Trophoblast cell (in vitro differentiated cells and primary cell): Measurements from ENCODE around the gene MSH3.

Experiments
- DNase-seq, 2 donors: peaks; one replicate each; pipeline ENCODE4 v3.0.0-alpha.2; 2016
- H2AFZ ChIP-seq: 2 replicates; pipeline ENCODE4 v1.6.1; 2013; ENCODE audit warnings: low read length, moderate library complexity, mild to moderate bottlenecking; ENCODE audit not compliant: insufficient read depth, poor library complexity
- H2AK5ac ChIP-seq: 2 replicates; pipeline ENCODE4 v1.6.1; 2013; ENCODE audit warnings: mild to moderate bottlenecking, low read length
- H2BK120ac ChIP-seq: 2 replicates; pipeline ENCODE4 v1.6.1; 2013; ENCODE audit warnings: low read length, mild to moderate bottlenecking, moderate library complexity; ENCODE audit not compliant: insufficient read depth, poor library complexity
- H2BK12ac ChIP-seq: 2 replicates; pipeline ENCODE4 v1.6.1; 2013; ENCODE audit warnings: mild to moderate bottlenecking, low read length, moderate library complexity
- H2BK5ac ChIP-seq: 2 replicates; pipeline ENCODE4 v1.6.1; 2013; ENCODE audit warnings: low read length, low read depth, moderate library complexity, mild to moderate bottlenecking; ENCODE audit not compliant: poor library complexity
- H3K14ac ChIP-seq: 2 replicates; pipeline ENCODE4 v1.6.1; 2013; ENCODE audit warnings: mild to moderate bottlenecking, low read length
- H3K18ac ChIP-seq: 2 replicates; pipeline ENCODE4 v1.6.1; 2013; ENCODE audit warnings: mild to moderate bottlenecking, low read length
- H3K23ac ChIP-seq: 2 replicates; pipeline ENCODE4 v1.6.1; 2013; ENCODE audit warnings: low read length
- H3K27ac ChIP-seq: 2 replicates; pipeline ENCODE4 v1.5.1; 2013; ENCODE audit warnings: low read depth, mild to moderate bottlenecking, inconsistent platforms, low read length, moderate library complexity
- H3K27me3 ChIP-seq: 2 replicates; pipeline ENCODE4 v1.6.1; 2013; ENCODE audit warnings: inconsistent platforms, mild to moderate bottlenecking, low read length, moderate library complexity; ENCODE audit not compliant: insufficient read depth
- H3K36me3 ChIP-seq, 2 experiments: 1 replicate in 1 of 2; 2 replicates in 1 of 2; pipeline ENCODE4 v1.6.1; 2013; ENCODE audit warnings: low read length in 2 of 2, mild to moderate bottlenecking in 2 of 2, moderate library complexity in 1 of 2; ENCODE audit not compliant: insufficient read depth in 2 of 2, control insufficient read depth in 1 of 2
- H3K4ac ChIP-seq: 2 replicates; pipeline ENCODE4 v1.6.1; 2013; ENCODE audit warnings: low read depth, mild to moderate bottlenecking, low read length, moderate library complexity
- H3K4me1 ChIP-seq, 2 experiments: 1 replicate in 1 of 2; 2 replicates in 1 of 2; pipeline ENCODE4 v1.6.1; 2013; ENCODE audit warnings: low read length in 2 of 2, mild to moderate bottlenecking in 2 of 2, moderate library complexity in 1 of 2; ENCODE audit not compliant: insufficient read depth in 2 of 2, control insufficient read depth in 1 of 2
- H3K4me2 ChIP-seq: 2 replicates; pipeline ENCODE4 v1.6.1; 2013; ENCODE audit warnings: inconsistent platforms, mild to moderate bottlenecking, low read length, moderate library complexity
- H3K4me3 ChIP-seq: 2 replicates; pipeline ENCODE4 v1.5.1; 2013; ENCODE audit warnings: mild to moderate bottlenecking, low read depth, low read length, inconsistent platforms
- H3K79me1 ChIP-seq: one replicate; pipeline ENCODE4 v1.6.1; 2013; ENCODE audit warnings: low read length
- H3K79me2 ChIP-seq: 2 replicates; pipeline ENCODE4 v1.6.1; 2013; ENCODE audit warnings: low read length, mild to moderate bottlenecking; ENCODE audit not compliant: control insufficient read depth, insufficient read depth, poor library complexity
- H3K9ac ChIP-seq: 2 replicates; pipeline ENCODE4 v1.6.1; 2013; ENCODE audit warnings: mild to moderate bottlenecking, low read length
- H3K9me3 ChIP-seq: 2 replicates; pipeline ENCODE4 v1.6.1; 2013; ENCODE audit warnings: low read depth, mild to moderate bottlenecking, control low read depth, inconsistent platforms, low read length; ENCODE audit not compliant: insufficient read depth
- H4K12ac ChIP-seq: 2 replicates; pipeline ENCODE4 v1.6.1; 2013; ENCODE audit warnings: low read depth, mild to moderate bottlenecking, low read length, moderate library complexity
- H4K8ac ChIP-seq: 2 replicates; pipeline ENCODE4 v1.6.1; 2013; ENCODE audit warnings: low read depth, mild to moderate bottlenecking, low read length, moderate library complexity
- H4K91ac ChIP-seq: one replicate; pipeline ENCODE4 v1.6.1; 2013; ENCODE audit warnings: low read depth, mild to moderate bottlenecking, low read length, moderate library complexity
- WGBS: extraction: QIAGEN DNeasy Blood & Tissue Kit; methylation state at CpG from one replicate; pipeline ENCODE4 v1.1.7; 2013; ENCODE audit warnings: missing lambda C conversion rate; ENCODE audit not compliant: insufficient read length, insufficient coverage; ENCODE audit errors: extremely low coverage; 5-methylcytosine and 5-hydroxymethylcytosine counted together

The MSH3 gene

DNA sequence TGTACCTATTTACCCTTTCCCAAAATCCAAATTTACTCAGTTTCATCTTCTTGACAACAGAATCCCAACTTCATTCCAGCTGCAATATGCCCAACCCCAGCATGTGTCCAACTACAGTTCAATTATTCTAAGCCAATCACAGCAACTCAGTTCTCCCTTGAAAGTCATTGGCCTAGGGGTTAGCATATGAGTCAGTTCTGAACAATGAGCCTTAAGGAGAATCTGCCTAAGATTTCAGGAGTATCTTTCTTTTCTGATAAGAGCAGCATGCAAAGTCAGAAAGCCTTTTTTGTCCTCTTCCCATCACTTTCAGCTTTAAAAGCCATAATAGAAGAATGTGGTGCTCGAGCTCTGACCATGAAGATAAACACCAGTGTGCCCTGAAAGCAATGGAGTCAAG, 261.3 kb downstream of the MSH3 start:
- no peak overlapping the region for H3K9ac ChIP-seq
- no peaks in the 10 kb centered on the region for H3K79me2 ChIP-seq
- H3K14ac ChIP-seq, result no peak overlapping the region
- peaks cover 1% of the 10 kb centered on the region for H3K79me1 ChIP-seq
- no peak overlapping the region for H2AFZ ChIP-seq
- peaks cover 2% of the 10 kb centered on the region for H3K9me3 ChIP-seq
- DNase-seq, result peak; percentile 11 to 73
- H3K23ac ChIP-seq, result no peak overlapping the region
- H3K36me3 ChIP-seq, result no peaks in the 10 kb centered on the region
- H3K4me2 ChIP-seq, result no peak overlapping the region
- H3K4ac ChIP-seq, result no peak overlapping the region
- H3K4me1 ChIP-seq, result no peaks in the 10 kb centered on the region
- WGBS, result no CpG with 5 or more reads among the region's 1 CpG
- H2BK120ac ChIP-seq, result no peak overlapping the region
- no peak overlapping the region for H3K27ac ChIP-seq
- no peak overlapping the region for H4K12ac ChIP-seq
- no peak overlapping the region for H2BK5ac ChIP-seq
- no peaks in the 10 kb centered on the region for H3K27me3 ChIP-seq
- no peak overlapping the region for H3K4me3 ChIP-seq
- no peak overlapping the region for H4K91ac ChIP-seq
- H2BK12ac ChIP-seq, result no peak overlapping the region
- H3K18ac ChIP-seq, result no peak overlapping the region
- H4K8ac ChIP-seq, result no peak overlapping the region
- H2AK5ac ChIP-seq, result no peak overlapping the region

DNA sequence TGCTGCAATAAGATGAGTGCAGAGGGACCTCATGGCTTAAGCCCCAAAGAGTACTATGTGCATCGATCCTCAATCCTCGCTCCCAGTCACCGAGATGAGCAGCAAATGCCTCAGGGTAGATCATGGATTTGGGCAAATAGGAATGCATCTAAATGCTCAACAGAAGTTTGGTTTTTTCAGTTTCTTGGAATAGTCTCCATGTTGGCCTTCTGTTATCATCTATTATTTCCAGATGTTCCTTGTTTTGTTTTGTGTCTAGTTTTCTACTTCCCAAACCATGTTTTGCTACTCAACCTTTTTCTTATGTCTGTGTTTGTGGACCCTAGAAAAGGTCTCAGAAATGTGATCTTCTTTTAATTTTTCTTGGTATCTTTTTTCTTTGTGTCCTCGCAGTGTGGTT, 262.2 kb downstream of the MSH3 start:
- no CpG with 5 or more reads among the region's 4 CpGs for WGBS
- H3K27me3 ChIP-seq, result no peaks in the 10 kb centered on the region

DNA sequence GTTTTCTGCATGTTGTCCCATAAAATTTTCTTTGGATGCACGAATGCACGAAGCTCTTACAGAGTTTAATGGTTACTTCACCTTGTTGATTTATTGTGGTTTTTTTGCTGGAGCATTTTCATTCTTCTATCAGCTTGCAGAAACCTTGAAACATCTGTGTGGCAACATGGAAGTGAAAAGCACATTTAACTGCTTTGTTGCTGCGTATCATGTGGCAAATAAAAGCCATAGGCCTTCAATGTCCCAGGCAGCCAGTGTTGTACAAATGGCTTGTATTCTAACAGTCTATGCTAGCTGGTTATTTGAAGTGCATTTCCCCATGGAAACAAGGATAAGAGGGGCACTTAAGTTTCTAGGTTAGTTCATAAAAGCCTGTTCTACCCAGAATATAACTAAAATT, 263.2 kb downstream of the MSH3 start:
- Histone ChIP-seq H4K12ac (no peak overlapping the region), H2BK12ac (no peak overlapping the region), H4K8ac (no peak overlapping the region), H3K27me3 (no peaks in the 10 kb centered on the region), H2BK120ac (no peak overlapping the region), H3K4me1 (peaks cover 0 to 2% of the 10 kb centered on the region in 2 experiments), H2AK5ac (no peak overlapping the region), H2AFZ (no peak overlapping the region), H3K79me1 (peaks cover 1% of the 10 kb centered on the region), H3K27ac (no peak overlapping the region), H3K18ac (no peak overlapping the region), H3K36me3 (no peaks in the 10 kb centered on the region), H3K23ac (no peak overlapping the region), H3K9me3 (no peaks in the 10 kb centered on the region), H3K4me2 (no peak overlapping the region), H3K79me2 (no peaks in the 10 kb centered on the region), H3K9ac (no peak overlapping the region), H3K4me3 (no peak overlapping the region), H4K91ac (no peak overlapping the region), H2BK5ac (no peak overlapping the region), H3K14ac (no peak overlapping the region), H3K4ac (no peak overlapping the region)
- no peak for DNase-seq
- no CpG with 5 or more reads among the region's 3 CpGs for WGBS

More for the DNA sequence above, 262.2 kb downstream of the MSH3 start:
- Histone ChIP-seq H3K36me3 (no peaks in the 10 kb centered on the region), H3K4me2 (no peak overlapping the region), H3K14ac (no peak overlapping the region), H3K4me1 (peaks cover 0 to 2% of the 10 kb centered on the region in 2 experiments), H4K91ac (no peak overlapping the region), H2AK5ac (no peak overlapping the region), H3K9me3 (peaks cover under 1% of the 10 kb centered on the region), H3K27ac (no peak overlapping the region), H3K79me1 (peaks cover 1% of the 10 kb centered on the region), H2BK5ac (no peak overlapping the region), H2BK120ac (no peak overlapping the region), H3K23ac (no peak overlapping the region), H3K9ac (no peak overlapping the region), H3K79me2 (no peaks in the 10 kb centered on the region), H2BK12ac (no peak overlapping the region), H2AFZ (no peak overlapping the region), H4K12ac (no peak overlapping the region), H3K4ac (no peak overlapping the region), H3K18ac (no peak overlapping the region), H4K8ac (no peak overlapping the region), H3K4me3 (no peak overlapping the region)
- no peak for DNase-seq

DNA sequence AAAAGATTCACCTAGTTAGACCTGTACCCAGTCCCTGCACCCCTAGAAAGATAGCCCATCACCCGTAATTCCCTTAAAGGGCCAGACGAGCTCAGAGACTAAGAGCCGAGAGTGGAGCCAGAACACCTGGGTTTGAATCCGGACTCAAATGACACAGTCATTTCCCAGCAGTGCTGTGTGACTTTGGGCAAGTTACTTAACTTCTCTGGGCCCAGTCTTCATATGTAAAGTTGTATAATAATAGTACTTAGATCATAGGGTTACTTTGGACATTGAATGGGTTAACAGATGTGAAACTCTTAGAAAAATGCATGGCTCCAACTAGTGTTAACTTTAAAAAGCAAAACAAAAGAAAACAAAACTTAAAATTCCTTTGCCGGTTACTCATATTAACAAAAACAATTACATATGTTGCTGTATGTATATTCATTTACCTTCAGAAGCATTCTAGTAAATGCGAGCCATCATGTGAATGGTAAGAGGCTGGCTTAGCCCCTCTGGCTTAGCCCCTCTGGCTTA, 265.3 kb downstream of the MSH3 start:
- H3K14ac ChIP-seq, result no peak overlapping the region
- no peak overlapping the region for H4K8ac ChIP-seq
- no peak overlapping the region for H2AK5ac ChIP-seq
- H3K4ac ChIP-seq, result no peak overlapping the region
- no peaks in the 10 kb centered on the region for H3K79me2 ChIP-seq
- no peak overlapping the region for H2BK120ac ChIP-seq
- peaks cover 1% of the 10 kb centered on the region for H3K79me1 ChIP-seq
- no CpG with 5 or more reads among the region's 6 CpGs for WGBS
- no peak overlapping the region for H2BK12ac ChIP-seq
- H3K23ac ChIP-seq, result no peak overlapping the region
- no peak overlapping the region for H4K91ac ChIP-seq
- H3K36me3 ChIP-seq, result no peaks in the 10 kb centered on the region
- H3K4me3 ChIP-seq, result no peak overlapping the region
- H4K12ac ChIP-seq, result no peak overlapping the region
- no peaks in the 10 kb centered on the region for H3K27me3 ChIP-seq
- no peak overlapping the region for H3K27ac ChIP-seq
- H2BK5ac ChIP-seq, result no peak overlapping the region
- DNase-seq, result peak in 1 of 2 donors; percentile 16
- H3K4me2 ChIP-seq, result no peak overlapping the region
- peaks cover 0 to 2% of the 10 kb centered on the region in 2 experiments for H3K4me1 ChIP-seq
- H2AFZ ChIP-seq, result no peak overlapping the region
- no peaks in the 10 kb centered on the region for H3K9me3 ChIP-seq
- H3K9ac ChIP-seq, result no peak overlapping the region
- H3K18ac ChIP-seq, result no peak overlapping the region
